Measurements from ENCODE around the gene SCO2.

SCO2 gene

GRCh38 chr22:50517495-50518260, 7.7 kb downstream of the SCO2 start:
- no peaks in the 10 kb centered on the region for H3K27me3 ChIP-seq (ENCODE audit: insufficient read depth, insufficient read length)
- no peak overlapping the region for H3K4me3 ChIP-seq (ENCODE audit: insufficient read length, low read depth)
- no peak for DNase-seq (ENCODE audit: low read depth, low spot score)
- no peak for TF ChIP-seq YY1 (IDR thresholded peaks at IDR 0.05; ENCODE audit: insufficient read depth, insufficient read length)
- no peak for TF ChIP-seq ZNF274 (IDR thresholded peaks at IDR 0.05; ENCODE audit: low read depth, low read length)
- TF ChIP-seq SUZ12 (IDR thresholded peaks at IDR 0.05; ENCODE audit: extremely low read depth, insufficient read depth, insufficient read length): no peak
- H3K4me1 ChIP-seq (ENCODE audit: insufficient read depth, insufficient read length): peaks cover under 1% of the 10 kb centered on the region
- H3K36me3 ChIP-seq (ENCODE audit: insufficient read depth, insufficient read length, low read length): peaks cover 67% of the 10 kb centered on the region
- no peaks in the 10 kb centered on the region for H3K9me3 ChIP-seq (ENCODE audit: insufficient read depth, low read length)
- H3K9ac ChIP-seq (ENCODE audit: insufficient read length, low read depth): no peak overlapping the region

GRCh38 chr22:50516891-50517290, 8.5 kb downstream of the SCO2 start:
- peaks cover 63% of the 10 kb centered on the region for H3K36me3 ChIP-seq (ENCODE audit: insufficient read depth, insufficient read length, low read length)

DNA sequence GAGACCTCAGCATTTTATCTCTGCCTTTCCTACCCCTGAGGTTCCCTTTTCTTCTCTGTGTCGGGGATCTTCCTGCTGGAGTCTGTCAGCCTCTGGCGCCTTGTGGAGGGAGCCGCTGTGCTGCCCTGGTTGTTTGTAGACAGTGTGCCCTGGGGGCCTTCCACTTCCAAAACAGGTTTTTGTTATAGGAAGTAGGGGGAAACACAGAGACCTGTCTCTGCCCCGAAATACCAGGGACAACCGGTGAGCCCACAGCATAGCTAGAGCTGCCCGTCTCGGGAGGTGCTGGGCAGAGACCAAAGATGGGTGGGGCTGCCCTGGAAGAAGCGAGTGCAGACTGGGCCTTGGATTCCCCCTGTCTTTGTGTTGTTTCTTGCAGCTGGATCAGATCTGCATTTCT, 9.3 kb downstream of the SCO2 start:
- Histone ChIP-seq H3K4me1 (ENCODE audit: insufficient read depth, insufficient read length) (no peaks in the 10 kb centered on the region), H3K27me3 (ENCODE audit: insufficient read depth, insufficient read length) (no peaks in the 10 kb centered on the region), H3K36me3 (ENCODE audit: insufficient read depth, insufficient read length, low read length) (peaks cover 56% of the 10 kb centered on the region), H3K9ac (ENCODE audit: insufficient read length, low read depth) (peak overlapping the region; percentile 50), H3K9me3 (ENCODE audit: insufficient read depth, low read length) (no peaks in the 10 kb centered on the region), H3K4me3 (ENCODE audit: insufficient read length, low read depth) (no peak overlapping the region)
- TF ChIP-seq YY1 (IDR thresholded peaks at IDR 0.05; ENCODE audit: insufficient read depth, insufficient read length) (no peak), SUZ12 (IDR thresholded peaks at IDR 0.05; ENCODE audit: extremely low read depth, insufficient read depth, insufficient read length) (no peak), ZNF274 (IDR thresholded peaks at IDR 0.05; ENCODE audit: low read depth, low read length) (no peak)
- no peak for DNase-seq (ENCODE audit: low read depth, low spot score)

More at GRCh38 chr22:50516891-50517290, 8.5 kb downstream of the SCO2 start:
- no peak for DNase-seq (ENCODE audit: low read depth, low spot score)
- TF ChIP-seq YY1 (IDR thresholded peaks at IDR 0.05; ENCODE audit: insufficient read depth, insufficient read length) (no peak), SUZ12 (IDR thresholded peaks at IDR 0.05; ENCODE audit: extremely low read depth, insufficient read depth, insufficient read length) (no peak), ZNF274 (IDR thresholded peaks at IDR 0.05; ENCODE audit: low read depth, low read length) (no peak)
- Histone ChIP-seq H3K9me3 (ENCODE audit: insufficient read depth, low read length) (no peaks in the 10 kb centered on the region), H3K4me1 (ENCODE audit: insufficient read depth, insufficient read length) (no peaks in the 10 kb centered on the region), H3K4me3 (ENCODE audit: insufficient read length, low read depth) (no peak overlapping the region), H3K9ac (ENCODE audit: insufficient read length, low read depth) (no peak overlapping the region), H3K27me3 (ENCODE audit: insufficient read depth, insufficient read length) (no peaks in the 10 kb centered on the region)

GRCh38 chr22:50513175-50513574, 12.2 kb downstream of the SCO2 start:
- H3K9me3 ChIP-seq (ENCODE audit: insufficient read depth, low read length): no peaks in the 10 kb centered on the region
- no peaks in the 10 kb centered on the region for H3K4me1 ChIP-seq (ENCODE audit: insufficient read depth, insufficient read length)
- no peak overlapping the region for H3K9ac ChIP-seq (ENCODE audit: insufficient read length, low read depth)
- H3K27me3 ChIP-seq (ENCODE audit: insufficient read depth, insufficient read length): no peaks in the 10 kb centered on the region
- no peak for DNase-seq (ENCODE audit: low read depth, low spot score)
- no peak for TF ChIP-seq SUZ12 (IDR thresholded peaks at IDR 0.05; ENCODE audit: extremely low read depth, insufficient read depth, insufficient read length)
- TF ChIP-seq YY1 (IDR thresholded peaks at IDR 0.05; ENCODE audit: insufficient read depth, insufficient read length): no peak
- no peak for TF ChIP-seq ZNF274 (IDR thresholded peaks at IDR 0.05; ENCODE audit: low read depth, low read length)
- no peak overlapping the region for H3K4me3 ChIP-seq (ENCODE audit: insufficient read length, low read depth)
- H3K36me3 ChIP-seq (ENCODE audit: insufficient read depth, insufficient read length, low read length): peaks cover 40% of the 10 kb centered on the region

GRCh38 chr22:50508897-50509296, 16.5 kb downstream of the SCO2 start:
- Histone ChIP-seq H3K4me1 (ENCODE audit: insufficient read depth, insufficient read length) (peaks cover 8% of the 10 kb centered on the region), H3K9ac (ENCODE audit: insufficient read length, low read depth) (peak overlapping the region; percentile 96), H3K27me3 (ENCODE audit: insufficient read depth, insufficient read length) (no peaks in the 10 kb centered on the region), H3K9me3 (ENCODE audit: insufficient read depth, low read length) (no peaks in the 10 kb centered on the region), H3K4me3 (ENCODE audit: insufficient read length, low read depth) (peak overlapping the region; percentile 75), H3K36me3 (ENCODE audit: insufficient read depth, insufficient read length, low read length) (peaks cover 28% of the 10 kb centered on the region)
- TF ChIP-seq ZNF274 (IDR thresholded peaks at IDR 0.05; ENCODE audit: low read depth, low read length): no peak
- TF ChIP-seq YY1 (IDR thresholded peaks at IDR 0.05; ENCODE audit: insufficient read depth, insufficient read length): no peak
- no peak for TF ChIP-seq SUZ12 (IDR thresholded peaks at IDR 0.05; ENCODE audit: extremely low read depth, insufficient read depth, insufficient read length)
- DNase-seq (ENCODE audit: low read depth, low spot score): no peak

DNA sequence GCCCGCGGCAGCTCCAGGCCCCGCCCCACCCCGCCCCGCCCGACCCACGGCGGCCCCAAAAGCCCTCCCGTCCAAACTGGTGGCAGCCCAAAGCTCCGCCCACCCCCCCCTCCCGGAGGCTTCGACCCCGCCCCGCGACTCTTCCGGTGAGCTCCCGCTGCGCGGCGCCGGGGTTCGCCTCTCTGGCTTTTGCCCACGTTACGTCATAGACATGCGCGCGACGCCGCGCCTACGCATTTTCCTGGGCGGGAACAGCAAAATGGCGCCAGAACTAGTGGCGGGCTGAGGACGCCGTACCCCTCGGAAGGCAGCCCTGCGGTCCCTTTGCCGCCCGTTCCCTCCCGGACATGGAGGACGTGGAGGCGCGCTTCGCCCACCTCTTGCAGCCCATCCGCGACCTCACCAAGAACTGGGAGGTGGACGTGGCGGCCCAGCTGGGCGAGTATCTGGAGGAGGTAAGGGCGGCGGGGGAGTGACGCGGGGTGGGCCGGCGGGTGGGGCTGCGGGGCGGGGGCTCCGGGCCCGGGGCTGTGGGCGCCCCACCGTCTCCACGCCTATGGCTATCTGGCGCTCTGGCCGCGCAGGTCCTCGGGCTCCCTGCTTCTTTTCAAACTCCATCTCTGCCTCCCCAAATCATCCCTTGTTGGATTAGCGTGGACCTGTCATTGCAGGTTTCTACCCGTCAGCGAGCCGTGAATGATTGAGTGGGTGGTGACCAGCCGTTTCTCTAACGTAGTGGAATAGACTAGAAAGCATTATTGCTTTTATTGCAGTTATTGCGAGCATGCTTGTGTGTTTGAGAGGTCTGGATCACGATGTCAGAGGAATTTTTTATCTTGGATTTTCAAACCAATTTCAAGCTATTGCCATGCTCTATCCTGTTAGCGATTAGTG, 17.2 kb downstream of the SCO2 start, which contains the start of gene NCAPH2:
Gene NCAPH2, plus strand, starts transcription at position 234 of the 894 bp plus-strand sequence. Its CDS starts 114 bp downstream, at position 348.
- peak within 1 kb of the TSS; percentile 85 for H3K4me3 ChIP-seq (ENCODE audit: insufficient read length, low read depth)

More for the DNA sequence above, 17.2 kb downstream of the SCO2 start, which contains the start of gene NCAPH2:
- Histone ChIP-seq H3K9me3 (ENCODE audit: insufficient read depth, low read length) (no peaks in the 10 kb centered on the region), H3K36me3 (ENCODE audit: insufficient read depth, insufficient read length, low read length) (peaks cover 33% of the 10 kb centered on the region), H3K27me3 (ENCODE audit: insufficient read depth, insufficient read length) (no peaks in the 10 kb centered on the region), H3K9ac (ENCODE audit: insufficient read length, low read depth) (peak within 1 kb of the TSS; percentile 97), H3K4me1 (ENCODE audit: insufficient read depth, insufficient read length) (peaks cover 8% of the 10 kb centered on the region)
- peak; percentile 92 for DNase-seq (ENCODE audit: low read depth, low spot score)
- TF ChIP-seq SUZ12 (IDR thresholded peaks at IDR 0.05; ENCODE audit: extremely low read depth, insufficient read depth, insufficient read length): no peak
- TF ChIP-seq YY1 (IDR thresholded peaks at IDR 0.05; ENCODE audit: insufficient read depth, insufficient read length): peak; percentile 76
- no peak for TF ChIP-seq ZNF274 (IDR thresholded peaks at IDR 0.05; ENCODE audit: low read depth, low read length)

All from NT2/D1 (cell line).